Retina (tissue), 1 donor: ENCODE data around the gene TMEM91.
"Not testable (repeated sequence)": the region's sequence is repeated elsewhere in the genome, so short reads cannot be mapped to it uniquely, and the experiment has no call there.

Experiments
- DNase-seq: peaks from one replicate; pipeline ENCODE4 v3.0.0-alpha.2; 2016

The TMEM91 gene

DNA sequence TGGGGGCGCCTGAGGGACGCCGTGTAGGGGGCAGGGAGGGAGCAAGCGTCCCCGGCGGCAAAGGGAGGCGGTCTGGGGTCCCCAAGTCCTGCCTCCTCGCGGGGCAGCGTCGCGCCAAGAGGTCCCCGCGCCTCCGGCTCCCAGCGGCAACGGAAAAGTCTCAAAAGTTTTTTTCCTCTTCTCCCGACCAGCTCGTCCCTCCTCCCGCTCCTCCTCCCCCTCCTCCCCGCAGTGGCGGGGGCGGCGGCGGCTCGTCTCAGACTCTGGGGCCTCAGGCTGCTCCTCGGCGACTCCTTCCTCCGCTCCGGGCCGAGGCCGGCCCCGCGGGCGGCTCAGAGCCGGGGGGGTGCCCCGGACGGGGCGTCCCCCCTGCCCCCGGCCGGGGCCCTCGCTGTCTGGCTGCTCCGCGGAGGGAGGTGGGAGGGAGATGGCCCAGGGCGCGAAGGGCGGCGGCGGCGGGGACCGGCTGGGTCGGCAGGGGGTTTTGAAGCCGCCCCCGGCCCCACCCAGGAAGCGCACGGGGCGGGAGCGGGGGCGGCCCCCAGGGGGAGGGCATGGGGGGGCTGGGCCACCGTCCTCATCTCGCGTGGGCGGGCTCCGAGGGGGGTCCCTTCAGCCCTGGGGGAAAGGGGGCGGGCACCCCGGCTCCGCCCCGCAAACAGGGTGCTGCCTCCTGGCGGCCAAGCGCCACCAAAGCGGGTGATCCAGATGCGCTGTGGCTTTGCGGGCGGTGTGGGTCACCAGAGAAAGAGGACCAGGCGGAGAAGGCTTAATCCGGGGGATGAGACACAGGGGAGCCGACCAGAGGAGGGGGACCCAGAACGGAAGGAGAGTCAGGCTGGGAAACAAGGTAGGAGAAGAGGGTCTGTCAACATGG, 22.6 kb upstream of the TMEM91 start, which contains the start of gene TGFB1:
Gene TGFB1 (minus strand): TSS at position 457 of the 877 bp plus-strand sequence. CDS start 878 bp downstream, outside the sequence.
- peak; percentile 70 for DNase-seq

GRCh38 chr19:41354343-41354953, 21.9 kb upstream of the TMEM91 start:
- DNase-seq, result no peak

DNA sequence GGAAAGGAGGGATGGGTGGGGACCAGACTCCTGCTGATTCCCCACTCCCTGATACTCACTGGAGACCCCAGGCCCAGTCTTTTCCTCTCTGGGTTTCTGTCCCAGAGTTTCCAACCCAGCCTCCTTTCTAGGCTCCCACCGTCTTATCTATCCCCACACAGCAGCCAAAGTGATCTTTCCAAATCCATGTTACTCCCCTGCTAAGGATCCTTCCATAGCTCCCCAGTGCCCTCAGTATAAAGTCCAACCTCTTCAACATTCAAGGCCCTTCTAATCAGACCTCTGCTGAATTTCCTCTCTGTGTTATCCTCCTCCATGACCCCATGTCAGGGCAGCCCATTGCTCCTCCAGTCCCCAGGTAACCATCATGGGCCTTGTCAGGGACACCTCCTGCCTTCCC, 21.3 kb upstream of the TMEM91 start:
- no peak for DNase-seq

- DNase-seq, result no peak
These were observed 20.5 kb upstream of the TMEM91 start for GRCh38 chr19:41355802-41356201.

DNA sequence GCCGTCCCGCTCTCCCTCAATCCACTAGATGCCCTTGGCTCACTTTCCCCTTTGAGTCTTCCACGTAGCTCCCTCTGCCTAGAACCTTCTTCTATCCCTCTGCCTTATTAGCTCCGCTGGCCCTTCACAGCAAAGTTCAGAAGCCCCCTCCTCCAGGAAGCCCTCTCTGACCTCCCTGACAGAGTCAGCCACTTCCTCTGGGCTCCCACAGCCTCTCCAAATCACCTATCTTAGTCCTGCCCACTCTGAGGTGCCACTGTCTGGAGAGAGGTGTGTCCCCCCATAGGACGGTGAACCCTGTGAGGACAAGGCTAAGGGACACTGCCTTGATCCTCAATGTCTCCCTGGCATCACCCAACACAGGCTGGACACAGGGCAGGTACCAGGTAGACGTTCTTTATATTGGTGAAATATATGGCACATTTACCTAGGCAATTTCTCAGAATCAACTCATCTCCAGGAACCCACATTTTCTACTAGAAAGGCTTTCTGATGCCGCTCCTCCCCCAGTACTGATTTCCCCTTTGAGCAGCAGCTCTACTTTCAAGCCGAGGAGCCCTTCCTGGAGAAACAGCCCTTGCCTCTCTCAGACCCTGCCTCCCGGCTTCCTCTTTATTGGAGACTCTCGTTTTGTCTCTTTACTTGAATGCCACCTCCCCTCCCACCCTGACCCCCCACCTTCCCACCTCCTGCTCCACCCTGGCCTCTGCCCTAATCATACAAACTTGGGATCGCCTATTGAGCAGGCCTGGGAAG, 19.2 kb upstream of the TMEM91 start:
- no peak for DNase-seq

GRCh38 chr19:41357746-41358145, 18.6 kb upstream of the TMEM91 start:
- no peak for DNase-seq

- no peak for DNase-seq
These were observed 16.6 kb upstream of the TMEM91 start for GRCh38 chr19:41359741-41360140.

GRCh38 chr19:41362143-41362847, 14.0 kb upstream of the TMEM91 start:
- no peak for DNase-seq

- DNase-seq, result no peak
These were observed 13.0 kb upstream of the TMEM91 start for GRCh38 chr19:41363371-41363752.

- peak; percentile 100 for DNase-seq
These were observed 12.4 kb upstream of the TMEM91 start, which contains the start of gene B9D2 for GRCh38 chr19:41363753-41364523. Gene B9D2, minus strand, starts transcription at chr19:41364149. Its CDS starts 630 bp downstream, at chr19:41363519.

GRCh38 chr19:41364524-41365391, 11.6 kb upstream of the TMEM91 start:
- DNase-seq, result no peak

GRCh38 chr19:41366089-41366488, 10.2 kb upstream of the TMEM91 start:
- no peak for DNase-seq

GRCh38 chr19:41367848-41368301, 8.5 kb upstream of the TMEM91 start:
- DNase-seq, result no peak

GRCh38 chr19:41369769-41370168, 6.6 kb upstream of the TMEM91 start:
- DNase-seq, result no peak

GRCh38 chr19:41371119-41371518, 5.2 kb upstream of the TMEM91 start:
- DNase-seq, result not testable (repeated sequence)

DNA sequence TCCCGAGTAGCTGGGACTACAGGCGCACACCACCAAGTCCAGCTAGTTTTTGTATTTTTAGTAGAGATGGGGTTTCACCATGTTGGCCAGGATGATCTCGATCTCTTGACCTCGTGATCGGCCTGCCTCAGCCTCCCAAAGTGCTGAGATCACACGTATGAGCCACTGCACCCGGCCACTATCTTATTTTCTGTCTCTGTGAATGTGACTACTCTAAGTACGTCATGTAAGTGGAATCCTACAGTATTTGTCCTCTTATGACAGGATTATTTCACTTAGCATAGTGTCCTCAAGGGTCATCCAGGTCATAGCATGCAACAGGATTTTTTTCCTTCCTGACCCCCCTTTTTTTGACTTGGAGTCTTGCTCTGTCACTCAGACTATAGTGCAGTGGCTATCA, 4.8 kb upstream of the TMEM91 start:
- no peak for DNase-seq

DNA sequence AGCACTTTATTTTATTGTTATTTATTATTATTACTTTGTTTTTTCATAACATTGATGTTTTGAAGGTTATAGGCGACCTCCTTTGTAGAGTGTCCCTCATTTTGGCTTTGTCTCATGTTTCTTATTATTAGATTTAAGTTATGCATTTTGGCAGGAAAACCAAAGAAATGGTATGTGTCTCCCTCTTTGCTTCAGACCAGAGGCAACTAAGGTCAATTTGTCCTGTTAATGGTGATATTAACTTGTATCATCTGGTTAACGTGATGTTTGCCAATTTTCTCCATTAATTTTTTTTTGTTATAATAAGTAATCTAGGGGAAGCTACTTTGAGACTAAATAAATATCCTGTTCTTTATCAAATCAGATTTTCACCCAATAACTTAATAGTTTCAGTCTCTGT, 3.8 kb upstream of the TMEM91 start:
- no peak for DNase-seq

GRCh38 chr19:41373993-41374392, 2.3 kb upstream of the TMEM91 start:
- DNase-seq, result peak; percentile 46

- no peak for DNase-seq
These were observed 649 bp downstream of the TMEM91 start for GRCh38 chr19:41376998-41377365.

DNA sequence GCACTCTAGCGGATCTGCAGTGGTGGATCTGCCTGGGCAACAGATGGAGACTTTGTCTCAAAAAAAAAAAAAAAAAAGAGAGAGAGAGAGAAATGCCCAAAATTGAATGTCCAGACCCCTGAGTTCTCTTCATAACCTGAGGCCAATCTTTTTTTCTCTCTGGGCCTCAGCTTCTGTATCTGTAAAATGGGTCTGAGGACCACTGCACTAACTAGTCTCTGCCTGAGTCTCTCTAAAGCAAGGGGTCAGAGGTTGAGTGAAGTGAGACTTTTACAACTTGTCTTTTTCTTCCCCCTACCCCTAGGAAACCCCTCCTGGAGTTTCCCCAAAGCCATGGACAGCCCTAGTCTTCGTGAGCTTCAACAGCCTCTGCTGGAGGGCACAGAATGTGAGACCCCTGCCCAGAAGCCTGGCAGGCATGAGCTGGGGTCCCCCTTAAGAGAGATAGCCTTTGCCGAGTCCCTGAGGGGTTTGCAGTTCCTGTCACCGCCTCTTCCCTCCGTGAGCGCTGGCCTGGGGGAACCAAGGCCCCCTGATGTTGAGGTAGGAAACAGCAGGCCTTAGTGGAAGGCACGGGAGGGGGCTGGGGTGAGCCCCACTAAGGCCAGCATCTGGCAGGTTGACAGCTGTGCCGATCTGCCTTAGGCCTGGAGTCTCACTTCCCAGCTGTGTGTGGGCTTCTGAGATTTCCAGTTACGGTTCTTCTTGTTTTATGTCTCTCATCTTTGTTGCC, 1.8 kb downstream of the TMEM91 start:
- DNase-seq, result peak; percentile 13
